NCI-H510A (cell line): ENCODE measurements around the gene COMMD3.

Experiments used
- DNase-seq: peaks from one replicate; lab custom pipeline; 2025; lab: John Stamatoyannopoulos, UW

COMMD3 gene

GRCh38 chr10:22366771-22367170 is 50.6 kb downstream of the COMMD3 start:
- DNase-seq, result no peak

- DNase-seq, result no peak
Measured at GRCh38 chr10:22367471-22367870, 51.3 kb downstream of the COMMD3 start.

- no peak for DNase-seq
Measured at GRCh38 chr10:22368402-22368801, 52.2 kb downstream of the COMMD3 start.

GRCh38 chr10:22368981-22369380 is 52.8 kb downstream of the COMMD3 start:
- no peak for DNase-seq

- no peak for DNase-seq
Measured at GRCh38 chr10:22369434-22370072, 53.4 kb downstream of the COMMD3 start.
